ENCODE data around the gene BEND3.

DNA sequence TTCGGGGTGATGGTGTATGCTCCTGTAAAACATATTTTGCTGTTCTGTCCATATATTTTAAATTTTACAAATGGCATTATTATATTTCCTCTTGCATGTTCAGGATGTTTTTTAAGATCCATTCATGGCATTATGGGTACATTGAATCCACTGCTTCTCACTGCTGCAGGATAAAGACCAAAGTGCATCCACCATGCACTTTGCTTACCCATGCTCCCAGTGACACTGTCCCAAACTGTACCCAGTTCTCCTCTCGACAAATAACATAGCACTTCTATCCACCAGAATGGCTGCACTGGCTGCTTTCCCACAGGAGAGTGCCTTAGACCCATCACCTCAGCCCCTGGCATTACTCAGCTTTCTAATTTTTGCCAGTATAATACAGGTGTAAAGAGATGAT lies 57.6 kb downstream of the BEND3 start:
- no peak for TF ChIP-seq SIN3A (IDR thresholded peaks at IDR 0.05; ENCODE audit: low read depth, low read length)
- TF ChIP-seq GABPA (IDR thresholded peaks at IDR 0.05; ENCODE audit: low read depth), result no peak
- no peak for TF ChIP-seq BCL3 (IDR thresholded peaks at IDR 0.05; ENCODE audit: borderline replicate concordance, insufficient read depth, low read depth, low read length, poor library complexity, severe bottlenecking)
- no peak for TF ChIP-seq SP1 (IDR thresholded peaks at IDR 0.05; ENCODE audit: low read depth, low read length)
- TF ChIP-seq EP300 (IDR thresholded peaks at IDR 0.05; ENCODE audit: borderline replicate concordance in 1 of 2, control insufficient read depth in 1 of 2, low read depth in 2 of 2, low read length in 2 of 2), result no peak
- TF ChIP-seq POLR2AphosphoS5 (IDR thresholded peaks at IDR 0.05; ENCODE audit: low read length), result no peak
- no peak for TF ChIP-seq HDAC2 (IDR thresholded peaks at IDR 0.05)

Measured in GM12878 (cell line).